Natural killer cell treated with Interleukin-12 subunit alpha and Interleukin-12 subunit beta and Interleukin-15 and Interleukin-18, amount 100 ng/mL, for 72 hours (primary cell): Measurements from ENCODE around the gene ASTL. TPM values are rescaled to one million over a fixed set of nuclear protein-coding genes. Genes with fewer than 3 reads are reported as not detected.
"Not testable (repeated sequence)": the region's sequence is repeated elsewhere in the genome, so short reads cannot be mapped to it uniquely, and the experiment has no call there.

Experiments used
- ATAC-seq, 2 donors: fragments of 150-1000 bp; cut with Tn5 transposase in 1 of 2; sonication (Bioruptor Pico), chemical (Tn5 transposase) in 1 of 2; 2 replicates each; pipeline ENCODE4 v1.10.0; 2021
- DNase-seq: peaks from one replicate; pipeline ENCODE4 v3.0.0; 2022; ENCODE audit warnings: low spot score
- H3K27ac Mint-ChIP-seq, 2 donors: 1 replicate in 1 of 2; 2 replicates in 1 of 2; pipeline ENCODE4 v1.8.0; 2022; ENCODE audit warnings: mixed read lengths in 2 of 2, mild to moderate bottlenecking in 1 of 2, moderate library complexity in 1 of 2
- H3K27me3 Mint-ChIP-seq, 2 donors: 1 replicate in 1 of 2; 2 replicates in 1 of 2; pipeline ENCODE4 v1.8.0; 2022; ENCODE audit warnings: mixed read lengths in 2 of 2
- H3K36me3 Mint-ChIP-seq: one replicate; pipeline ENCODE4 v1.8.0; 2022; ENCODE audit warnings: mixed read lengths
- H3K4me1 Mint-ChIP-seq, 2 donors: 1 replicate in 1 of 2; 2 replicates in 1 of 2; pipeline ENCODE4 v1.8.0; 2022; ENCODE audit warnings: low read depth in 2 of 2, mixed read lengths in 2 of 2, mild to moderate bottlenecking in 1 of 2
- H3K4me3 Mint-ChIP-seq: one replicate; pipeline ENCODE4 v1.8.0; 2022; ENCODE audit warnings: mixed read lengths
- H3K9me3 Mint-ChIP-seq: 2 replicates; pipeline ENCODE4 v1.8.0; 2022; ENCODE audit warnings: mixed read lengths
- total RNA-seq, 2 donors: library from RNA; stranded (reverse); gene quantifications; one replicate each; pipeline ENCODE4 v1.2.3, GENCODE V29; 2022

The ASTL gene
- total RNA-seq, 2 donors from 2014 or later, result 0.92 TPM; not detected in 1

- no peaks in the 10 kb centered on the region for H3K27me3 Mint-ChIP-seq
- no peak for ATAC-seq
- peaks cover 41 to 60% of the 10 kb centered on the region in 2 donors for H3K4me1 Mint-ChIP-seq
- peak; percentile 59 for DNase-seq
- H3K27ac Mint-ChIP-seq, result peak overlapping the region; percentile 85 to 91
- H3K4me3 Mint-ChIP-seq, result peak overlapping the region; percentile 97
- H3K36me3 Mint-ChIP-seq, result no peaks in the 10 kb centered on the region
- H3K9me3 Mint-ChIP-seq, result no peaks in the 10 kb centered on the region
Measured at GRCh38 chr2:96146881-96147592, 8.7 kb upstream of the ASTL start.

GRCh38 chr2:96146153-96146880 is 8.0 kb upstream of the ASTL start:
- no peaks in the 10 kb centered on the region for H3K36me3 Mint-ChIP-seq
- DNase-seq (peak; percentile 84), ATAC-seq (peak; percentile 8 to 47)
- H3K9me3 Mint-ChIP-seq, result no peaks in the 10 kb centered on the region
- no peaks in the 10 kb centered on the region for H3K27me3 Mint-ChIP-seq
- H3K27ac Mint-ChIP-seq, result peak overlapping the region; percentile 85 to 91
- H3K4me1 Mint-ChIP-seq, result peaks cover 42 to 59% of the 10 kb centered on the region in 2 donors
- H3K4me3 Mint-ChIP-seq, result peak overlapping the region; percentile 97

GRCh38 chr2:96145848-96146152 is 7.5 kb upstream of the ASTL start:
- Mint-ChIP-seq H3K9me3 (no peaks in the 10 kb centered on the region), H3K27ac (peak overlapping the region; percentile 85 to 91), H3K27me3 (no peaks in the 10 kb centered on the region), H3K36me3 (no peaks in the 10 kb centered on the region), H3K4me3 (peak overlapping the region; percentile 97), H3K4me1 (peaks cover 39 to 57% of the 10 kb centered on the region in 2 donors)
- DNase-seq, result no peak
- no peak for ATAC-seq

GRCh38 chr2:96145036-96145847 is 6.9 kb upstream of the ASTL start, which contains the start of gene DUSP2:
Gene DUSP2 (minus strand): TSS chr2:96145440. CDS start chr2:96145354, 86 bp downstream.
- H3K27me3 Mint-ChIP-seq, result no peaks in the 10 kb centered on the region

GRCh38 chr2:96144481-96145035 is 6.3 kb upstream of the ASTL start:
- Mint-ChIP-seq H3K36me3 (no peaks in the 10 kb centered on the region), H3K4me3 (peak overlapping the region; percentile 97), H3K4me1 (peaks cover 39 to 52% of the 10 kb centered on the region in 2 donors), H3K27ac (peak overlapping the region; percentile 80 to 89), H3K9me3 (no peaks in the 10 kb centered on the region), H3K27me3 (no peaks in the 10 kb centered on the region)
- DNase-seq, result peak; percentile 61
- ATAC-seq, result peak in 1 of 2 donors; percentile 7

More at GRCh38 chr2:96145036-96145847, 6.9 kb upstream of the ASTL start, which contains the start of gene DUSP2:
- H3K9me3 Mint-ChIP-seq, result no peaks in the 10 kb centered on the region
- no peaks in the 10 kb centered on the region for H3K36me3 Mint-ChIP-seq
- H3K27ac Mint-ChIP-seq, result peak within 1 kb of the TSS; percentile 85 to 91
- peak within 1 kb of the TSS; percentile 97 for H3K4me3 Mint-ChIP-seq
- peak; percentile 80 to 81 for ATAC-seq
- peaks cover 39 to 54% of the 10 kb centered on the region in 2 donors for H3K4me1 Mint-ChIP-seq
- DNase-seq, result peak; percentile 88

GRCh38 chr2:96143848-96144480 is 5.7 kb upstream of the ASTL start:
- Mint-ChIP-seq H3K4me3 (peak overlapping the region; percentile 97), H3K9me3 (no peaks in the 10 kb centered on the region)

GRCh38 chr2:96143231-96143847 is 5.0 kb upstream of the ASTL start:
- peak; percentile 59 for DNase-seq
- H3K27me3 Mint-ChIP-seq, result no peaks in the 10 kb centered on the region
- H3K9me3 Mint-ChIP-seq, result no peaks in the 10 kb centered on the region
- H3K4me1 Mint-ChIP-seq, result peaks cover 37 to 46% of the 10 kb centered on the region in 2 donors
- H3K36me3 Mint-ChIP-seq, result no peaks in the 10 kb centered on the region
- no peak for ATAC-seq
- H3K27ac Mint-ChIP-seq, result peak overlapping the region; percentile 80 to 89
- peak overlapping the region; percentile 97 for H3K4me3 Mint-ChIP-seq

More at GRCh38 chr2:96143848-96144480, 5.7 kb upstream of the ASTL start:
- ATAC-seq (no peak), DNase-seq (peak; percentile 58)
- H3K36me3 Mint-ChIP-seq, result no peaks in the 10 kb centered on the region
- peaks cover 39 to 52% of the 10 kb centered on the region in 2 donors for H3K4me1 Mint-ChIP-seq
- H3K27ac Mint-ChIP-seq, result peak overlapping the region; percentile 80 to 89
- H3K27me3 Mint-ChIP-seq, result no peaks in the 10 kb centered on the region

- ATAC-seq (no peak), DNase-seq (peak; percentile 62)
- Mint-ChIP-seq H3K9me3 (no peaks in the 10 kb centered on the region), H3K27ac (peak overlapping the region in 1 of 2 donors; percentile 89), H3K36me3 (no peaks in the 10 kb centered on the region), H3K4me3 (peak overlapping the region; percentile 97), H3K4me1 (peaks cover 32 to 43% of the 10 kb centered on the region in 2 donors), H3K27me3 (no peaks in the 10 kb centered on the region)
Measured at GRCh38 chr2:96142217-96143113, 4.2 kb upstream of the ASTL start.

- peak overlapping the region; percentile 58 for H3K4me3 Mint-ChIP-seq
Measured at GRCh38 chr2:96141624-96141967, 3.3 kb upstream of the ASTL start.

GRCh38 chr2:96140941-96141623 is 2.8 kb upstream of the ASTL start:
- Mint-ChIP-seq H3K9me3 (no peaks in the 10 kb centered on the region), H3K4me1 (peaks cover 19 to 31% of the 10 kb centered on the region in 2 donors), H3K36me3 (no peaks in the 10 kb centered on the region), H3K27me3 (no peaks in the 10 kb centered on the region), H3K4me3 (no peak overlapping the region), H3K27ac (no peak overlapping the region)
- DNase-seq (no peak), ATAC-seq (no peak)

More at GRCh38 chr2:96141624-96141967, 3.3 kb upstream of the ASTL start:
- not testable (repeated sequence) for H3K27me3 Mint-ChIP-seq, H3K9me3 Mint-ChIP-seq, DNase-seq, H3K36me3 Mint-ChIP-seq, ATAC-seq, H3K27ac Mint-ChIP-seq
- peaks cover 24 to 35% of the 10 kb centered on the region in 2 donors for H3K4me1 Mint-ChIP-seq

GRCh38 chr2:96139181-96139758 is 968 bp upstream of the ASTL start:
- Mint-ChIP-seq H3K36me3 (no peaks in the 10 kb centered on the region), H3K9me3 (no peaks in the 10 kb centered on the region), H3K4me3 (no peak overlapping the region), H3K4me1 (peaks cover 15 to 22% of the 10 kb centered on the region in 2 donors), H3K27ac (no peak overlapping the region), H3K27me3 (no peaks in the 10 kb centered on the region)
- DNase-seq (no peak), ATAC-seq (no peak)
